Endothelial cell of umbilical vein (primary cell): Measurements from ENCODE around the gene TMEM175. TPM values are rescaled to one million over a fixed set of nuclear protein-coding genes. Genes with fewer than 3 reads are reported as not detected.

Source experiments
- BruUV-seq: library from RNA; stranded (reverse); fragments of 400-500 nt; replicated peaks from 2 replicates; lab custom pipeline; 2021; lab: Mats Ljungman, UMichigan
- CTCF ChIA-PET: fragments of 300-600, 350-600 bp; sonication (Branson Sonifier 250); formaldehyde crosslinking; loops from one replicate; lab custom pipeline; 2021; ENCODE audit warnings: antibody characterized with exemption, inconsistent platforms; lab: Charles Lee
- POLR2A ChIA-PET: fragments of 300-600, 350-600 bp; sonication (Branson Sonifier 250); formaldehyde crosslinking; loops from one replicate; lab custom pipeline; 2021; ENCODE audit warnings: antibody characterized with exemption, inconsistent platforms; lab: Charles Lee
- DNase-seq: peaks from one replicate; pipeline ENCODE4 v3.0.0-alpha.2; 2011; ENCODE audit warnings: low read depth, low spot score
- FAIRE-seq: peaks from 2 replicates; lab custom pipeline; 2011; peaks lifted over from hg19 to GRCh38; lab: Jason Lieb, UNC
- H2AFZ ChIP-seq: 2 replicates; pipeline ENCODE4 v1.6.0; 2012; ENCODE audit warnings: low read depth, low read length, control low read depth, inconsistent platforms
- H3K27ac ChIP-seq: 2 replicates; pipeline ENCODE4 v1.5.1; 2011; ENCODE audit warnings: low read depth, mild to moderate bottlenecking, control low read depth, low read length, moderate library complexity; ENCODE audit not compliant: insufficient read depth
- H3K27me3 ChIP-seq, 2 experiments: 2 replicates each; pipeline versions ENCODE4 v1.6.0 to v1.6.1; 2011; ENCODE audit warnings: low read length in 2 of 2, mixed read lengths in 1 of 2; ENCODE audit not compliant: control insufficient read depth in 2 of 2, insufficient read depth in 2 of 2
- H3K36me3 ChIP-seq, 2 experiments: 2 replicates in 1 of 2; 3 replicates in 1 of 2; pipeline ENCODE4 v1.5.1; 2011; ENCODE audit warnings: low read length in 2 of 2, mild to moderate bottlenecking in 1 of 2, moderate library complexity in 1 of 2; ENCODE audit not compliant: control insufficient read depth in 2 of 2, insufficient read depth in 2 of 2; ENCODE audit errors: extremely low read depth in 1 of 2
- H3K4me1 ChIP-seq: 3 replicates; pipeline ENCODE4 v1.5.1; 2011; ENCODE audit warnings: mild to moderate bottlenecking, low read length; ENCODE audit not compliant: control insufficient read depth, insufficient read depth; ENCODE audit errors: extremely low read depth
- H3K4me2 ChIP-seq: 2 replicates; pipeline ENCODE4 v1.6.1; 2011; ENCODE audit warnings: low read length, control low read depth, mixed read lengths; ENCODE audit not compliant: insufficient read depth
- H3K4me3 ChIP-seq, 3 experiments: fragments of 200-600 bp in 1 of 3; sonication (generic), shearing (Covaris generic) in 1 of 3; replicated peaks in 1 of 3; 2 replicates each; pipeline ENCODE4 v1.5.1; 2011 to 2016; ENCODE audit warnings: control low read depth in 3 of 3, low read length in 3 of 3, mild to moderate bottlenecking in 2 of 3, inconsistent platforms in 1 of 3, low read depth in 1 of 3, moderate library complexity in 1 of 3; ENCODE audit not compliant: insufficient read depth in 1 of 3
- H3K79me2 ChIP-seq: 2 replicates; pipeline ENCODE4 v1.6.0; 2012; ENCODE audit warnings: low read length, inconsistent platforms; ENCODE audit not compliant: control insufficient read depth, insufficient read depth
- H3K9ac ChIP-seq: replicated peaks from 2 replicates; pipeline ENCODE3; 2011; ENCODE audit warnings: low read length, control low read depth; ENCODE audit not compliant: insufficient read depth; ENCODE audit errors: extremely low read depth
- H3K9me1 ChIP-seq: replicated peaks from 3 replicates; pipeline ENCODE4 v1.6.0; 2011; ENCODE audit warnings: mild to moderate bottlenecking, low read length; ENCODE audit not compliant: control insufficient read depth, insufficient read depth; ENCODE audit errors: extremely low read depth
- H3K9me3 ChIP-seq: replicated peaks from 2 replicates; pipeline ENCODE4 v1.5.1; 2012; ENCODE audit warnings: low read length, inconsistent platforms; ENCODE audit not compliant: control insufficient read depth, insufficient read depth
- H4K20me1 ChIP-seq: replicated peaks from 2 replicates; pipeline ENCODE3; 2011; ENCODE audit warnings: mild to moderate bottlenecking, low read length; ENCODE audit not compliant: control insufficient read depth, insufficient read depth; ENCODE audit errors: extremely low read depth
- CTCF ChIP-seq, 2 donors: IDR thresholded peaks; 1 replicate in 1 of 2; 2 replicates in 1 of 2; pipeline ENCODE4 v1.5.1; 2011; ENCODE audit warnings: low read length in 2 of 2, mild to moderate bottlenecking in 2 of 2, moderate library complexity in 2 of 2, control low read depth in 1 of 2, inconsistent platforms in 1 of 2, low read depth in 1 of 2; ENCODE audit not compliant: insufficient read depth in 1 of 2; ENCODE audit errors: extremely low read depth in 1 of 2
- EZH2 ChIP-seq: IDR thresholded peaks from 2 replicates; pipeline ENCODE4 v1.6.1; 2012; ENCODE audit warnings: borderline replicate concordance, low read depth, mild to moderate bottlenecking, moderate library complexity, low read length, inconsistent platforms; ENCODE audit not compliant: severe bottlenecking
- FOS ChIP-seq: IDR thresholded peaks from 2 replicates; pipeline ENCODE4 v1.6.1; 2011; ENCODE audit warnings: mild to moderate bottlenecking, low read length, moderate library complexity, borderline replicate concordance; ENCODE audit not compliant: insufficient read depth
- GATA2 ChIP-seq: IDR thresholded peaks from 2 replicates; pipeline ENCODE4 v1.7.0; 2011; ENCODE audit warnings: low read depth, mild to moderate bottlenecking, moderate library complexity, mixed read lengths, low read length; ENCODE audit not compliant: insufficient read length, insufficient read depth
- JUN ChIP-seq: IDR thresholded peaks from 2 replicates; pipeline ENCODE4 v1.6.1; 2011; ENCODE audit warnings: borderline replicate concordance, low read depth; ENCODE audit not compliant: insufficient read length, insufficient read depth
- MYC ChIP-seq: IDR thresholded peaks from one replicate; pipeline ENCODE4 v1.6.1; 2011; ENCODE audit warnings: mild to moderate bottlenecking, low read depth, low read length
- POLR2A ChIP-seq: IDR thresholded peaks from 2 replicates; pipeline ENCODE4 v1.6.1; 2012; ENCODE audit warnings: low read depth, mild to moderate bottlenecking, control low read depth, low read length
- POLR2AphosphoS5 ChIP-seq: IDR thresholded peaks from 2 replicates; pipeline ENCODE4 v1.6.1; 2012; ENCODE audit warnings: low read depth, mild to moderate bottlenecking, control low read depth, low read length, moderate library complexity; ENCODE audit not compliant: insufficient read depth
- dilution Hi-C: fragments of 300-500 bp; cut with MboI; formaldehyde crosslinking; loops from one replicate; pipeline ENCODE4 v1.15.0; 2019; ENCODE audit warnings: low sequenced_read_pairs; ENCODE audit not compliant: extremely low pct_ligation_motif_present
- intact Hi-C: fragments of 100-400 bp; cut with micrococcal nuclease; formaldehyde crosslinking; loops from one replicate; pipeline ENCODE4 v1.10.0; 2022
- polyA plus RNA-seq, 4 experiments: library from polyadenylated mRNA; depleted of rRNA in 3 of 4; stranded (reverse) in 3 of 4; unstranded in 1 of 4; fragments of >200 nt; gene quantifications; 2 replicates each; pipeline versions ENCODE4 v1.2.1 to v1.2.3, GENCODE V29; 2011 to 2012; ENCODE audit warnings: missing spikeins in 1 of 4
- total RNA-seq: library from RNA; stranded (reverse); gene quantifications from 2 replicates; pipeline ENCODE4 v1.2.3, GENCODE V29; 2021
- TF ChIP-seq, protein P1 (sequence below): IDR thresholded peaks from 2 replicates; pipeline ENCODE4 v1.6.1; 2011; ENCODE audit not compliant: insufficient read depth, insufficient read length

TMEM175 gene
- total and polyA plus RNA-seq, 2 donors (not counting 3 experiments of a cell fraction or from before 2014, with no cell fraction given), result 21.9 to 80.1 TPM

GRCh38 chr4:885353-885752 is 46.9 kb upstream of the TMEM175 start:
- Histone ChIP-seq H3K36me3 (peaks cover 4 to 42% of the 10 kb centered on the region in 2 experiments), H3K27ac (no peak overlapping the region), H3K4me1 (no peaks in the 10 kb centered on the region), H3K9me1 (no peaks in the 10 kb centered on the region), H3K79me2 (no peaks in the 10 kb centered on the region), H4K20me1 (no peaks in the 10 kb centered on the region), H3K9ac (no peak overlapping the region), H3K9me3 (no peaks in the 10 kb centered on the region), H3K4me3 (no peak overlapping the region), H2AFZ (no peak overlapping the region), H3K27me3 (no peaks in the 10 kb centered on the region), H3K4me2 (no peak overlapping the region)
- TF ChIP-seq JUN, result no peak
- no peak for TF ChIP-seq EZH2
- TF ChIP-seq POLR2A, result no peak
- TF ChIP-seq, protein P1, sequence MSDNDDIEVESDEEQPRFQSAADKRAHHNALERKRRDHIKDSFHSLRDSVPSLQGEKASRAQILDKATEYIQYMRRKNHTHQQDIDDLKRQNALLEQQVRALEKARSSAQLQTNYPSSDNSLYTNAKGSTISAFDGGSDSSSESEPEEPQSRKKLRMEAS, result no peak
- no peak for TF ChIP-seq FOS
- TF ChIP-seq GATA2, result no peak
- no peak for TF ChIP-seq MYC
- no peak for TF ChIP-seq CTCF (IDR thresholded peaks at IDR 0.05; ENCODE audit: extremely low read depth in 1 of 2, insufficient read depth in 1 of 2, low read depth in 1 of 2, low read length in 2 of 2)
- TF ChIP-seq POLR2AphosphoS5, result no peak
- CTCF ChIA-PET, result no interaction called here
- intact Hi-C loops (no loop called here), dilution Hi-C loops (no loop called here)
- FAIRE-seq, result no peak
- DNase-seq, result no peak
- POLR2A ChIA-PET, result no interaction called here
- no TSS peak for BruUV-seq
